Erythroblast (primary cell): ENCODE results near the gene ATXN10.

Experiments
- DNase-seq, 2 experiments: peaks; one replicate each; lab custom pipeline; 2025; lab: John Stamatoyannopoulos, UW
- GATA1 ChIP-seq: IDR thresholded peaks from 2 replicates; pipeline ENCODE4 v1.6.1; 2011; ENCODE audit warnings: low read depth, mild to moderate bottlenecking, control low read depth, low read length, moderate library complexity
- POLR2A ChIP-seq: IDR thresholded peaks from 2 replicates; pipeline ENCODE4 v1.6.1; 2011; ENCODE audit warnings: mild to moderate bottlenecking, low read length

Gene ATXN10

GRCh38 chr22:45638197-45638596, 33.4 kb upstream of the ATXN10 start:
- TF ChIP-seq POLR2A (no peak), GATA1 (no peak)
- no peak for DNase-seq

- DNase-seq = peak; percentile 66 to 78
- no peak for TF ChIP-seq POLR2A
- no peak for TF ChIP-seq GATA1
These were observed 32.5 kb upstream of the ATXN10 start for GRCh38 chr22:45638834-45639746.

- peak in 1 of 2 experiments; percentile 31 for DNase-seq
- TF ChIP-seq GATA1 (no peak), POLR2A (no peak)
These were observed 31.9 kb upstream of the ATXN10 start for GRCh38 chr22:45639747-45640102.

DNA sequence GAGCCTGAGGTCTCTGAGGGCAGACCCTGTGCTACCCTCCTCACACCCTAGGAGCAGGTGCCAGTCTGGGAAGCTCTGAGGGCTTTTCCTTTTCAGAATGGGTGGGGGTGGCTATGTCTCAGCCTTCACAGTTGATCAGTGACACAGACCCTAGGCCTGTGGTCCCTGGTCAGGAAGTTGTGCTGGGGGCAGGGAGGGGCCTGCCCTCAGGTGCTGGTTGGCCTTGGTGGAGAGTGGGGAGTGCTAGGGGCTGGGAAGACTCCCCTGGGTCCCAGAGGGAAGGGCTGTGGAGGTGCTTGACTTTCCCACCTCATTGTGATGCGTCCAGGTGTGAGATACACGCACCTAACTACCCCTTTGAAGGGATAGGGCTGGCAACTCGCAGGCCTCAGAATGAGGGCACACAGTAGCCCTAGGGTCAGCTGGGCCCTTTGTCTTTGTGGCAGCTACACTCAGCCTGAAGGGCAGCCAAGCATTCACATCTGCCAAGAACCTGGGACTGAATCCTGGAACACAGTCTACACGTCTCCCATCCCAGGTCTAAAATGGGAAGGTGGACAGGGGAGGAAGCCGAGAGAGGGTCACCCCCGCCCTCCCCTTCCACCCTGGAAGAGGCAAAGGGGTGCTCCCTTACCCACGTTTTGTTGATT, 31.2 kb upstream of the ATXN10 start:
- no peak for DNase-seq
- TF ChIP-seq POLR2A (no peak), GATA1 (no peak)

- TF ChIP-seq POLR2A (no peak), GATA1 (no peak)
- DNase-seq = no peak
These were observed 30.6 kb upstream of the ATXN10 start for GRCh38 chr22:45640941-45641621.

DNA sequence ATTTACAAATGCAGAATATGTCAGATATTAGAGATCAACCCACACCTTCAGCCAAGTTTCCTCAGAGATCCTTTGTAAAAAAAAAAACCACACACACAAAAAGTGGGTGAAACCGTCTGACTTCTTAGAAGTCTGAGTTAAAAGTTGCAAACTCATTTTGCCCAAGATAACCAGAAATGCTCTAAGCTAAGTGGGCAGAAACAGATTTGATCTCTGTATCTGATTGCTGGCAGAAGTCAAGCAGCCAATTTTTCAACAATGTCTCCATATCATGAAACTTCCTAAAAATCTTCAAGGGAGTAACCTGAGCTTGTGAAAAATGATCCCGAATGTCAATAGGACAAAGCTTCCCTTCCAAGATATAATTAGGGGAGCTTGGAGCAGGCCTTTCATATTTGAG, 28.6 kb upstream of the ATXN10 start:
- peak; percentile 67 to 80 for DNase-seq
- TF ChIP-seq POLR2A = no peak
- peak; percentile 27 for TF ChIP-seq GATA1

GRCh38 chr22:45644714-45645113, 26.9 kb upstream of the ATXN10 start:
- TF ChIP-seq GATA1 (no peak), POLR2A (no peak)
- no peak for DNase-seq

DNA sequence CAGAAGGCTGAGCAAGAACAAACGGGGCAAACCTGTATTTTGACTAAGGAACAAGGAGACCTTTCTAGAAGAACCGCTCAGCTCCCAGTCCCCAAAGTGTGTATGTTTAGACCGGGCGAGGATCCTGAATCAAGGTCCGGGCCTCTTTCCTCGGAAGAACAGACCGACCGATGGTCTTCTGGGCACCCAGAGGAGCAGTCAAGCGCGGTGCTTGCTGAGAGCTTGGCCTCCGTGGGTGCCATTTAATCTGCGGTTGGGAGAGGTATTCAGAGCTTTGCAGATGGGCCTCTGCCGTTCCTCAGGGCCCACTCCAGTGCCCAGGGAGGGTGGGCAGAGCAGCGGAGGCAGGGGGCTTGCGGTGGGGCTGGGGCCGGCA, 26.5 kb upstream of the ATXN10 start:
- no peak for DNase-seq
- TF ChIP-seq GATA1 (no peak), POLR2A (no peak)

GRCh38 chr22:45645526-45646414, 25.9 kb upstream of the ATXN10 start:
- DNase-seq = peak; percentile 64 to 82

DNA sequence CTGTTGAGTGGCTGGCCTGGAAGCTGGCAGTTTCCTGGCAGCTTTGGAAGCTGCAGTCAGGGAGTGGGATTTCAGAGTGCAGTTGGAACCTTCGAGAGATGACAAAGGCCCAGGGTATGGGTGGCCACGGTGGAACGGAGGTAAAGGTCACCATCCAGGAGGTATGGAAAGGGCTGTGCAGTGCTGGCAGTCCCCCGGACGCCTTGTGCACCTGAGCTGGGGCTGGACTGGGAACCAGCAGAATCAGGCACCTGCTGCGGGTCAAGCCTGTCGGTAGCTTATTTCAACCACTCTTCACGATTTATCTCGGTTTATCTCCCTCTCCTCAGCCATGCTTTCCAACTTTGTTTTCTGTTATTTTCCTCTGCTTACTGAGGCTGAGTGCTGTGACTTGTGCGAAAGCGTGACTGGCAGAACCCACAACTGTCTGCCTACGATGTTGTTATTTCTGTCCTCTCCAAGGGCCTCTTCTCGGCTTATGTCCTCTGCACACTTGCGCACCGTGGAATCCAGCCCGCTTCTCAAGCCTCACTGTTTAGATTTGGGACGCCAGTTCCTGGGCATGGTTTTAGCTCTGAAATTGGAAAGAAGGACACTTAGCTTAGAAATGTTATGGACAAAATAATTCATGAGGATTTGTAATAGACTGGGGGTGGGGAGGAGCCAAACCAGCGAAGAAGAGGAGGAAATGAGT, 24.0 kb upstream of the ATXN10 start:
- DNase-seq = no peak
- TF ChIP-seq POLR2A (no peak), GATA1 (no peak)

More at GRCh38 chr22:45645526-45646414, 25.9 kb upstream of the ATXN10 start:
- TF ChIP-seq GATA1 (no peak), POLR2A (no peak)

GRCh38 chr22:45648301-45649117, 23.1 kb upstream of the ATXN10 start:
- TF ChIP-seq POLR2A = no peak
- no peak for DNase-seq

DNA sequence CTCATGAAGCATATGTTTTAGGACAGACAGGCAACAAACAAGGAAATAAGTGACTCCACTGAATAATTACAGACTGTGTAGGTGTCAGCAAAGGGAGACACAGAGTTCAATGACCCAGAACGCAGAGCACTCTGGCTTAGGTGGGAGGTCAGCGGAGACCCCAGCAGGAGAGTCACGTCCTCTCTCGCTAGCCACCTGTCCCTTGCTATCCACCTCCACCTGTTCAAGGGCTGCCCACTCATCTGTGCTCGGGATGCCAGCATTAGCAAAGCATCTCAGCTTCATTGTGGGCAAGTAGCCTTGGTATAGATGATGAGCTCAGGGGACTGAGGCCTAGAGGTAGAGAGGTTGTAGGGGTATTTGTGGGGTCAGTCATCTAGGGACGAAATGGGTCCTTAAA, 21.8 kb upstream of the ATXN10 start:
- DNase-seq = no peak
- TF ChIP-seq GATA1 (no peak), POLR2A (no peak)
